GM03348 (cell line): Measurements from ENCODE around the gene SPATC1L.
"Not testable (repeated sequence)": the region's sequence is repeated elsewhere in the genome, so short reads cannot be mapped to it uniquely, and the experiment has no call there.

Source experiments
- DNase-seq: peaks from one replicate; pipeline ENCODE4 v3.0.0; 2012; ENCODE audit warnings: low spot score

The SPATC1L gene

GRCh38 chr21:46183910-46184624 is at the start of gene SPATC1L:
SPATC1L (minus strand) TSS chr21:46184459; CDS start chr21:46182816, 1,643 bp downstream.
- peak; percentile 90 for DNase-seq

GRCh38 chr21:46229923-46230260 is 45.6 kb upstream of the SPATC1L start:
- no peak for DNase-seq

GRCh38 chr21:46229133-46229922 is 45.1 kb upstream of the SPATC1L start:
- peak; percentile 42 for DNase-seq

GRCh38 chr21:46228345-46229051 is 44.2 kb upstream of the SPATC1L start, which contains the start of gene LSS:
LSS (minus strand) TSS chr21:46228774; CDS start chr21:46228745, 29 bp downstream.
- DNase-seq: peak; percentile 100

GRCh38 chr21:46227811-46228344 is 43.6 kb upstream of the SPATC1L start:
- DNase-seq: peak; percentile 25

GRCh38 chr21:46226920-46227599 is 42.8 kb upstream of the SPATC1L start:
- DNase-seq: peak; percentile 47

GRCh38 chr21:46226146-46226545 is 41.9 kb upstream of the SPATC1L start:
- no peak for DNase-seq

- DNase-seq: not testable (repeated sequence)
These were observed 39.4 kb upstream of the SPATC1L start for GRCh38 chr21:46223661-46224060.

- no peak for DNase-seq
These were observed 39.0 kb upstream of the SPATC1L start for GRCh38 chr21:46223217-46223616.

GRCh38 chr21:46222436-46223116 is 38.3 kb upstream of the SPATC1L start:
- no peak for DNase-seq

GRCh38 chr21:46221664-46222435 is 37.6 kb upstream of the SPATC1L start:
- no peak for DNase-seq

- no peak for DNase-seq
These were observed 36.6 kb upstream of the SPATC1L start for GRCh38 chr21:46220847-46221246.

GRCh38 chr21:46220275-46220810 is 36.1 kb upstream of the SPATC1L start:
- no peak for DNase-seq

GRCh38 chr21:46219591-46220239 is 35.5 kb upstream of the SPATC1L start:
- no peak for DNase-seq

GRCh38 chr21:46218906-46219590 is 34.8 kb upstream of the SPATC1L start:
- no peak for DNase-seq

- DNase-seq: no peak
These were observed 33.4 kb upstream of the SPATC1L start for GRCh38 chr21:46217511-46218196.

- no peak for DNase-seq
These were observed 32.0 kb upstream of the SPATC1L start for GRCh38 chr21:46216132-46216747.
